Activated CD4-positive, alpha-beta T cell treated with anti-CD3 and anti-CD28 coated beads, Interleukin-2, amount 50 U/mL, for 24 hours (primary cell): ENCODE data around the gene HHAT.

ENCODE experiments used
- DNase-seq, 2 donors: peaks; one replicate each; pipeline ENCODE4 v3.0.0-alpha.2; 2020; ENCODE audit warnings: low read depth in 1 of 2, low spot score in 1 of 2

HHAT gene

GRCh38 chr1:210478820-210479219 is 150.1 kb downstream of the HHAT start:
- no peak for DNase-seq

- no peak for DNase-seq
Observed at GRCh38 chr1:210482491-210482890, 153.8 kb downstream of the HHAT start.

GRCh38 chr1:210482945-210483617 is 154.4 kb downstream of the HHAT start:
- no peak for DNase-seq

GRCh38 chr1:210483821-210484220 is 155.1 kb downstream of the HHAT start:
- no peak for DNase-seq

- no peak for DNase-seq
Observed at GRCh38 chr1:210487021-210487420, 158.3 kb downstream of the HHAT start.

- DNase-seq = no peak
Observed at GRCh38 chr1:210489491-210489890, 160.8 kb downstream of the HHAT start.

- DNase-seq = no peak
Observed at GRCh38 chr1:210490781-210491180, 162.1 kb downstream of the HHAT start.

GRCh38 chr1:210496063-210496462 is 167.4 kb downstream of the HHAT start:
- DNase-seq = no peak

- no peak for DNase-seq
Observed at GRCh38 chr1:210499956-210500355, 171.3 kb downstream of the HHAT start.

- DNase-seq = no peak
Observed at GRCh38 chr1:210500831-210501230, 172.1 kb downstream of the HHAT start.

- DNase-seq = no peak
Observed at GRCh38 chr1:210504286-210504685, 175.6 kb downstream of the HHAT start.

- no peak for DNase-seq
Observed at GRCh38 chr1:210505601-210506496, 177.1 kb downstream of the HHAT start.

GRCh38 chr1:210506689-210507088 is 178.0 kb downstream of the HHAT start:
- no peak for DNase-seq

- no peak for DNase-seq
Observed at GRCh38 chr1:210516092-210516656, 187.5 kb downstream of the HHAT start.

GRCh38 chr1:210516697-210517459 is 188.2 kb downstream of the HHAT start:
- no peak for DNase-seq

- no peak for DNase-seq
Observed at GRCh38 chr1:210523830-210524229, 195.1 kb downstream of the HHAT start.

- no peak for DNase-seq
Observed at GRCh38 chr1:210525716-210526454, 197.2 kb downstream of the HHAT start.

GRCh38 chr1:210527091-210527490 is 198.4 kb downstream of the HHAT start:
- DNase-seq = no peak

GRCh38 chr1:210531475-210532222 is 202.9 kb downstream of the HHAT start:
- DNase-seq = no peak

- no peak for DNase-seq
Observed at GRCh38 chr1:210532223-210532598, 203.5 kb downstream of the HHAT start.
